Endothelial cell of umbilical vein (primary cell): Measurements from ENCODE around the gene SLC47A1. TPM values are rescaled to one million over a fixed set of nuclear protein-coding genes. Genes with fewer than 3 reads are reported as not detected.

Source experiments
- BruUV-seq: library from RNA; stranded (reverse); fragments of 400-500 nt; replicated peaks from 2 replicates; lab custom pipeline; 2021; lab: Mats Ljungman, UMichigan
- CTCF ChIA-PET: fragments of 300-600, 350-600 bp; sonication (Branson Sonifier 250); formaldehyde crosslinking; loops from one replicate; lab custom pipeline; 2021; ENCODE audit warnings: antibody characterized with exemption, inconsistent platforms; lab: Charles Lee
- POLR2A ChIA-PET: fragments of 300-600, 350-600 bp; sonication (Branson Sonifier 250); formaldehyde crosslinking; loops from one replicate; lab custom pipeline; 2021; ENCODE audit warnings: antibody characterized with exemption, inconsistent platforms; lab: Charles Lee
- DNase-seq: peaks from one replicate; pipeline ENCODE4 v3.0.0-alpha.2; 2011; ENCODE audit warnings: low read depth, low spot score
- FAIRE-seq: peaks from 2 replicates; lab custom pipeline; 2011; peaks lifted over from hg19 to GRCh38; lab: Jason Lieb, UNC
- H2AFZ ChIP-seq: 2 replicates; pipeline ENCODE4 v1.6.0; 2012; ENCODE audit warnings: low read depth, low read length, control low read depth, inconsistent platforms
- H3K27ac ChIP-seq: 2 replicates; pipeline ENCODE4 v1.5.1; 2011; ENCODE audit warnings: low read depth, mild to moderate bottlenecking, control low read depth, low read length, moderate library complexity; ENCODE audit not compliant: insufficient read depth
- H3K27me3 ChIP-seq, 2 experiments: 2 replicates each; pipeline versions ENCODE4 v1.6.0 to v1.6.1; 2011; ENCODE audit warnings: low read length in 2 of 2, mixed read lengths in 1 of 2; ENCODE audit not compliant: control insufficient read depth in 2 of 2, insufficient read depth in 2 of 2
- H3K36me3 ChIP-seq, 2 experiments: 2 replicates in 1 of 2; 3 replicates in 1 of 2; pipeline ENCODE4 v1.5.1; 2011; ENCODE audit warnings: low read length in 2 of 2, mild to moderate bottlenecking in 1 of 2, moderate library complexity in 1 of 2; ENCODE audit not compliant: control insufficient read depth in 2 of 2, insufficient read depth in 2 of 2; ENCODE audit errors: extremely low read depth in 1 of 2
- H3K4me1 ChIP-seq: 3 replicates; pipeline ENCODE4 v1.5.1; 2011; ENCODE audit warnings: mild to moderate bottlenecking, low read length; ENCODE audit not compliant: control insufficient read depth, insufficient read depth; ENCODE audit errors: extremely low read depth
- H3K4me2 ChIP-seq: 2 replicates; pipeline ENCODE4 v1.6.1; 2011; ENCODE audit warnings: low read length, control low read depth, mixed read lengths; ENCODE audit not compliant: insufficient read depth
- H3K4me3 ChIP-seq, 3 experiments: fragments of 200-600 bp in 1 of 3; sonication (generic), shearing (Covaris generic) in 1 of 3; replicated peaks in 1 of 3; 2 replicates each; pipeline ENCODE4 v1.5.1; 2011 to 2016; ENCODE audit warnings: control low read depth in 3 of 3, low read length in 3 of 3, mild to moderate bottlenecking in 2 of 3, inconsistent platforms in 1 of 3, low read depth in 1 of 3, moderate library complexity in 1 of 3; ENCODE audit not compliant: insufficient read depth in 1 of 3
- H3K79me2 ChIP-seq: 2 replicates; pipeline ENCODE4 v1.6.0; 2012; ENCODE audit warnings: low read length, inconsistent platforms; ENCODE audit not compliant: control insufficient read depth, insufficient read depth
- H3K9ac ChIP-seq: replicated peaks from 2 replicates; pipeline ENCODE3; 2011; ENCODE audit warnings: low read length, control low read depth; ENCODE audit not compliant: insufficient read depth; ENCODE audit errors: extremely low read depth
- H3K9me1 ChIP-seq: replicated peaks from 3 replicates; pipeline ENCODE4 v1.6.0; 2011; ENCODE audit warnings: mild to moderate bottlenecking, low read length; ENCODE audit not compliant: control insufficient read depth, insufficient read depth; ENCODE audit errors: extremely low read depth
- H3K9me3 ChIP-seq: replicated peaks from 2 replicates; pipeline ENCODE4 v1.5.1; 2012; ENCODE audit warnings: low read length, inconsistent platforms; ENCODE audit not compliant: control insufficient read depth, insufficient read depth
- H4K20me1 ChIP-seq: replicated peaks from 2 replicates; pipeline ENCODE3; 2011; ENCODE audit warnings: mild to moderate bottlenecking, low read length; ENCODE audit not compliant: control insufficient read depth, insufficient read depth; ENCODE audit errors: extremely low read depth
- CTCF ChIP-seq, 2 donors: IDR thresholded peaks; 1 replicate in 1 of 2; 2 replicates in 1 of 2; pipeline ENCODE4 v1.5.1; 2011; ENCODE audit warnings: low read length in 2 of 2, mild to moderate bottlenecking in 2 of 2, moderate library complexity in 2 of 2, control low read depth in 1 of 2, inconsistent platforms in 1 of 2, low read depth in 1 of 2; ENCODE audit not compliant: insufficient read depth in 1 of 2; ENCODE audit errors: extremely low read depth in 1 of 2
- EZH2 ChIP-seq: IDR thresholded peaks from 2 replicates; pipeline ENCODE4 v1.6.1; 2012; ENCODE audit warnings: borderline replicate concordance, low read depth, mild to moderate bottlenecking, moderate library complexity, low read length, inconsistent platforms; ENCODE audit not compliant: severe bottlenecking
- FOS ChIP-seq: IDR thresholded peaks from 2 replicates; pipeline ENCODE4 v1.6.1; 2011; ENCODE audit warnings: mild to moderate bottlenecking, low read length, moderate library complexity, borderline replicate concordance; ENCODE audit not compliant: insufficient read depth
- GATA2 ChIP-seq: IDR thresholded peaks from 2 replicates; pipeline ENCODE4 v1.7.0; 2011; ENCODE audit warnings: low read depth, mild to moderate bottlenecking, moderate library complexity, mixed read lengths, low read length; ENCODE audit not compliant: insufficient read length, insufficient read depth
- JUN ChIP-seq: IDR thresholded peaks from 2 replicates; pipeline ENCODE4 v1.6.1; 2011; ENCODE audit warnings: borderline replicate concordance, low read depth; ENCODE audit not compliant: insufficient read length, insufficient read depth
- MAX ChIP-seq: IDR thresholded peaks from 2 replicates; pipeline ENCODE4 v1.6.1; 2011; ENCODE audit not compliant: insufficient read depth, insufficient read length
- MYC ChIP-seq: IDR thresholded peaks from one replicate; pipeline ENCODE4 v1.6.1; 2011; ENCODE audit warnings: mild to moderate bottlenecking, low read depth, low read length
- POLR2A ChIP-seq: IDR thresholded peaks from 2 replicates; pipeline ENCODE4 v1.6.1; 2012; ENCODE audit warnings: low read depth, mild to moderate bottlenecking, control low read depth, low read length
- POLR2AphosphoS5 ChIP-seq: IDR thresholded peaks from 2 replicates; pipeline ENCODE4 v1.6.1; 2012; ENCODE audit warnings: low read depth, mild to moderate bottlenecking, control low read depth, low read length, moderate library complexity; ENCODE audit not compliant: insufficient read depth
- dilution Hi-C: fragments of 300-500 bp; cut with MboI; formaldehyde crosslinking; loops from one replicate; pipeline ENCODE4 v1.15.0; 2019; ENCODE audit warnings: low sequenced_read_pairs; ENCODE audit not compliant: extremely low pct_ligation_motif_present
- intact Hi-C: fragments of 100-400 bp; cut with micrococcal nuclease; formaldehyde crosslinking; loops from one replicate; pipeline ENCODE4 v1.10.0; 2022
- polyA plus RNA-seq, 4 experiments: library from polyadenylated mRNA; depleted of rRNA in 3 of 4; stranded (reverse) in 3 of 4; unstranded in 1 of 4; fragments of >200 nt; gene quantifications; 2 replicates each; pipeline versions ENCODE4 v1.2.1 to v1.2.3, GENCODE V29; 2011 to 2012; ENCODE audit warnings: missing spikeins in 1 of 4
- total RNA-seq: library from RNA; stranded (reverse); gene quantifications from 2 replicates; pipeline ENCODE4 v1.2.3, GENCODE V29; 2021

Gene SLC47A1
- total and polyA plus RNA-seq, 2 donors (not counting 3 experiments of a cell fraction or from before 2014, with no cell fraction given), result 3.3 to 6.9 TPM

- FAIRE-seq, result no peak
- H3K9me3 ChIP-seq, result no peaks in the 10 kb centered on the region
- H3K4me1 ChIP-seq, result no peaks in the 10 kb centered on the region
- TF ChIP-seq MAX (no peak), EZH2 (no peak), POLR2A (no peak), JUN (no peak), MYC (no peak), FOS (no peak), CTCF (IDR thresholded peaks at IDR 0.05; ENCODE audit: extremely low read depth in 1 of 2, insufficient read depth in 1 of 2, low read depth in 1 of 2, low read length in 2 of 2) (no peak), POLR2AphosphoS5 (no peak), GATA2 (no peak)
- BruUV-seq, result no TSS peak
- no peaks in the 10 kb centered on the region for H3K79me2 ChIP-seq
- no peaks in the 10 kb centered on the region for H4K20me1 ChIP-seq
- intact Hi-C loops (no loop called here), dilution Hi-C loops (no loop called here)
- H3K36me3 ChIP-seq, result no peaks in the 10 kb centered on the region
- no peak overlapping the region for H3K9ac ChIP-seq
- H2AFZ ChIP-seq, result no peak overlapping the region
- ChIA-PET CTCF (interaction anchor here (1.4 kb wide), 1 partner anchor 81 kb away, joined by 3 read pairs; no protein-coding TSS in a partner anchor), POLR2A (no interaction called here)
- H3K27me3 ChIP-seq, result no peaks in the 10 kb centered on the region
- no peak overlapping the region for H3K4me2 ChIP-seq
- H3K4me3 ChIP-seq, result no peak overlapping the region
- H3K27ac ChIP-seq, result no peak overlapping the region
- no peaks in the 10 kb centered on the region for H3K9me1 ChIP-seq
- no peak for DNase-seq
These were observed 57.4 kb downstream of the SLC47A1 start for GRCh38 chr17:19590912-19591551.
